Spleen (tissue), 7 donors: Measurements from ENCODE around the gene FXYD4.

Source experiments
- CTCF ChIP-seq, 11 experiments: fragments of 200-600 bp in 7 of 11; fragments of 450-650 bp in 4 of 11; sonication (generic) in 4 of 11; IDR thresholded peaks in 8 of 11; conservative IDR thresholded peaks in 3 of 11; 1 replicate in 7 of 11; 2 replicates in 4 of 11; pipeline versions ENCODE4 v1.4.0 to v1.8.0; 2016 to 2021; ENCODE audit warnings: antibody characterized with exemption in 11 of 11, inconsistent platforms in 4 of 11, mild to moderate bottlenecking in 1 of 11
- POLR2AphosphoS5 ChIP-seq, 3 donors: sonication (generic); formaldehyde crosslinking; IDR thresholded peaks; one replicate each; pipeline ENCODE4 v1.5.1; 2017; ENCODE audit warnings: antibody characterized with exemption in 3 of 3
- donor health status: DM: no; HTN: no; CAD: no; lungs with moderate emphysema.
- donor health status: DM: no; HTN: no; CAD: no.
- donor health status: DM: no; HTN: no; CAD: no.

- TF ChIP-seq POLR2AphosphoS5 (IDR thresholded peaks at IDR 0.05): no peak
- no peak for TF ChIP-seq CTCF (IDR thresholded peaks at IDR 0.05 in 8 of 11, conservative IDR thresholded peaks at IDR 0.05 in 3 of 11)
Observed at GRCh38 chr10:43343126-43343525, 28.3 kb upstream of the FXYD4 start.
